HG02884 (cell line): ENCODE results near the gene CASK.
A peak's percentile ranks its signal among the peaks of the same experiment; 100 is the strongest.
"Not testable (repeated sequence)": the region's sequence is repeated elsewhere in the genome, so short reads cannot be mapped to it uniquely, and the experiment has no call there.

Experiments
- ATAC-seq: cut with Tn5 transposase; IDR thresholded peaks from one replicate; pipeline ENCODE4 v1.9.1; 2021; ENCODE audit warnings: mild to moderate bottlenecking, moderate library complexity; ENCODE audit not compliant: unreplicated experiment

Gene CASK

DNA sequence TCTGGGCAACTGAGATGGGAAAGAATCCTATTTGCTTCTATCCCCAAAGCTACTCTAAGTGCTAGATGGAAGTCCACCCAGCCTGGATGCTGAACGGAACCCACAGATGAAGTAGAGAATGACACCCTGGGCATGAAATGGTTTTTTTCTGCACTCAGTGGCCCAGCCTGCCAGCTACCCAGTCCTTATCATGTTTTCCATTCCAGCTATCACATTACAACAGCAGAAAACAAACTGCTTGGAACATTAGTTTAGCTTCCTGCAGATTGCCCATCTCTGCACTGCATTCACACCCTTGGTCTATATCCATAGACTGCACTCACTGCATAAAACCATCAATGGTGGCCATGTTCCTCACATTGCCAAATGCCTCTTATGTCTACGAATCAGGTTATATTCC lies 397.1 kb downstream of the CASK start:
- ATAC-seq: no peak

- ATAC-seq: no peak
Measured at GRCh38 chrX:41522671-41523070, 400.7 kb downstream of the CASK start.

DNA sequence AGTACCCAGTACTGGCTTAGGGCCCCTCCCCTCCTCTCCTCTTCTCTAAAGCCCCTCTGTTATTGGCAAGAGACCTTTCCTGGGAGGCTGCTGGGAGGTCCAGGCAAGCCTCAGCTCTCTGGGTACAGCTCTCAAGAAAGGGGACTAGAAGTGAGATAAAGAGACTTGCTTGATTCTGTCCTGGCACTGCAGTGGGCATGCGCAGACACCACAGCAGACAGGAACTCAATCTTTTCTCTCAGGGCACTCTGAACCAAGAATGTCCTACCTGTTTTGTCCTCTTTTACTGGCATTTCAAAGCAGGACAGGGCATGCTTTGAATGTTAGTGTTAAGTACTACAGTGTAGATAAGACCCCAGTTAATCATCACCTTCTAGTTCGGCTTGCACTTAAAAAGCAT lies 401.3 kb downstream of the CASK start:
- no peak for ATAC-seq

DNA sequence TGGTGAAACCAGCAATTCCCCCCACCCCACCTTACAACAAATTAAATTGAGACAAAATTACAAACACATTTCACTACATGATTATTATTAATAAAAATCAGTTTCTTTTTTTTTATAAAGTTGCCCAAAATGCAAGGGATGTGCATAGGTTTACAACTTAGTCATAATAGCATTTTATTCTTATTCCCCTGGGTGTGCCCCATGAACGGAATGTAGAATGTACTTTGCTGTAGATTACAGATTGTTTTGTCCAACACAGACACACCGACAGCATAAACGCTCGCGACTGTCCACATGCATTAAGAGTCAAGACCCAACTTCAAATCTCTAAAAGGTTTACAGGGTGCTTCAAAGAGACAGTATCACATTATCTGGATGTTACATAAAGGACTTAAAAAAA lies 403.9 kb downstream of the CASK start:
- ATAC-seq: no peak

- ATAC-seq: no peak
Measured at GRCh38 chrX:41518841-41519220, 404.5 kb downstream of the CASK start.

GRCh38 chrX:41518127-41518840 lies 405.1 kb downstream of the CASK start:
- ATAC-seq: no peak

DNA sequence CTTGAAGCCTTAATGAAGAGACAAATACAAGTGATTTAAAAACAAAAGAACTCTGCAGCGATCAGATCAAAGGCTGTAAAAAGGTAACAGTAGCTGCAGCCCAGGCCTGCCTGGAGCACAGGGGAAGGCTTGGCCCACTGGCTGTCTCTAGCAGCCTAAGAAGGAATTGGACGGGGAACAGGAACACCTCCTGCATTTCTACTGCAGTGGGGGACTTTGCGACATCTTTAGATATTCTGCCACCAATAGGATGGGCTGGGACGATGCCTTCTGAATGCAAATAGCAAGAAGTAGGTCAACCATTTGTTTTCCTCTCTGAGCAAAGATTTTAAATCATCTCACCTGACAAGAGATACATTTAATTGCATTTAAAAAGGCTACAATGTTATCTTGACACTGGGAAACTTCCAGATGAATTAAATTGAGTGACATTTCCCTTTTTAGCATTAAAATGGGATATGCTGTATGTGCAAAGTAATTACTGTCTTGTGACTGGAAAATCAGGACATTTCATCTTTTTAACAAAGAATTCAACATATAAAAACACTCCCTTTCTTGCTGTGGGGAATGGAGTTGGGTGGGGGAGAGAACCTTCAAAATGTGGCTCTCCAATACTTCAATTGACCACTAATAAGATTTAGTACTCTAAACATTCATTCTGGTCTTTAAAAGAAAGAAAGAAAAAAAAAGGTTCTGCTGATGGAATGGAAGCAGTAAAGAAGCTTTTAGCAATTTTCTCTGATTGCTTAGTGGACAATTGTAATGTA lies 406.2 kb downstream of the CASK start:
- ATAC-seq: no peak

GRCh38 chrX:41516456-41516855 lies 406.9 kb downstream of the CASK start:
- ATAC-seq: no peak

GRCh38 chrX:41515376-41515775 lies 408.0 kb downstream of the CASK start:
- no peak for ATAC-seq

DNA sequence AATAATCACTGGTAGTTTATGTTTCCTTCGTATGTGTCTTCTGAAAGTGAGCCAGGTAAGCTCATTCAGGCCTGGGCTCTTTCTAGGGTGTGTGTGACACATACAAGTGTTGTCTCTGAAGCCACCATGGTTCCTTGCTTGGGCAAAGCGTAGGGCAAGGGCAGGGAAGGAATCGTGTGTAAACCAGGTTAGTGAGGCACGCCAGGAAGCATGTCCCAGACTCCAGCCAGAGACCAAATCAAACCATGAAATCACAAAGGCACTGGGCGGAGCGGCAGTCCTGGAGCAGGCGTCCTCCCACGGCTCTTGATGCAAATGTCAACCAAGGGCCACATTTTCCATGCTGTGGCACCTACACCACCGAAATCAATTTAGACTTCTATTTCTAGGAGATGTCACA lies 409.2 kb downstream of the CASK start:
- no peak for ATAC-seq

DNA sequence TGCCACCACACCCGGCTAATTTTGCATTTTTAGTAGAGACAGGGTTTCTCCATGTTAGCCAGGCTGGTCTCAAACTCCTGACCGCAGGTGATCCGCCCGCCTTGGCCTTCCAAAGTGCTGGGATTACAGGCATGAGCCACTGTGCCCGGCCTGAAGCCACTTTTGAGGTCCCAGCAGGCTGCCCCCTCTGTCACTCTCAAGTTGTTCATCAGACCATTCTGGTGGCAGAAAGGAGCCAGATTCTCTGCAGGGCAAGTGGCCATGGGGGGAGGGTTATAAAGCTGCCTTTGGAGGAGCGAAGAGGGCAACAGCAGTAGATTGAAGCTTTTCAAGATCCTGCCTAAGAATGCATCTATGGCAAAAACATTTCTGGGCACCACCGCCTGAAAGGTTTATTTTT lies 410.5 kb downstream of the CASK start:
- not testable (repeated sequence) for ATAC-seq

DNA sequence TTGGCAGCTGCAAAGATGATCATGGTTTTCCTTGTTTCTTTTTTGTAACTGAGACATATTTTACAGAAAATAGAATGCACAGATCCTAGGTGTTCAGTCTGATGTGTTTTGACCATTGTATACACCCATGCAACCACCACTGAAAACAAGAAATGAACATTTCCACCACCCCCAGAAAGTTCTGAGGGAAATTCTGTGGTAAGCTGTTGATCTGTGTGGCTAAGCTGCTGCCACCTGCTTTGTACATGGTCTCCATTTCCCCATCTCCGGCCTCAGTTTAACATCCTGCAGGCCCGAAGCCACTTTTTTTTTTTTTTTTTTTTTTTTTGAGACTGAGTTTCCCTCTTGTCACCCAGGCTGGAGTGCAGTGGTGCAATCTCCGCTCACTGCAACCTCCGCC lies 411.0 kb downstream of the CASK start:
- ATAC-seq: peak; percentile 100

- ATAC-seq: no peak
Measured at GRCh38 chrX:41507919-41508318, 415.4 kb downstream of the CASK start.

- no peak for ATAC-seq
Measured at GRCh38 chrX:41502004-41502403, 421.4 kb downstream of the CASK start.

DNA sequence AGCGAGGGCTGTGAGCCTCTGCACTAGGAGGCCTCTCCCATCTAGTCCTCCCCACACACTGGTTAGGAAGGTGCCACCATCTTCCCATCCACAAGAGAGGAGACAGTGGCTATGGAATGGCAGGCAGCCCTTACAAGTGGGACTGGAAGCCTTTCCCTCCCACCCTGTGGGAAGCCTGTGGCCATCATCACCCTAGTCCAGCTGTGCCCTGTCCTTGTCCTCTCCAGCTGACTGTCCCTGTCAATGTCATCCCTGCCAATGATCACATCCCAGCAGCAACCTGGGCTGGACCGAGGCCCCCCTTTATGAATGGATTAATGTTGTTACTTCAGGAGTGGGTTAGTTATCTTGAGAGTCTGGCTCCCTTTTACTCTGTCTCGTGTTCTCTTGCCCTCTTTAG lies 423.4 kb downstream of the CASK start:
- ATAC-seq: no peak

DNA sequence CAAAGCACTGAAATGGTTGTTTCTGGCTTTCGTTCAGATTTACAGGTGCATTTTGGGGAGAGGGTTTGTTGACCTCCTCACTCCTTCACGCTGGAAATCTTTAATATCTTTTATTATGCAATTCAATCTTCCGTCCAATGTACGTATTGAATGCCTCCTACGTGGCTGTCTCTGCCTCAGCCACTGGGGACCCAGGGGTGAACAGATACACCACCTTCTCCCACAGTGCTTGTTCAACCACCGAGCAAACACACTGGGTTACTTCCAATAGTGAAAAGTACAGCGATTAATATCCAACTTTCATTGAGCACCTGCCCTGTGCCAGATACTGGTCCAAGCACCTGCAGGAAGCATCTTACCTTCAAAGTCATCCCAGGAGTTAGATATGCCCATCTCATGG lies 424.2 kb downstream of the CASK start:
- ATAC-seq: no peak

GRCh38 chrX:41491267-41492004 lies 431.9 kb downstream of the CASK start:
- no peak for ATAC-seq

- ATAC-seq: no peak
Measured at GRCh38 chrX:41490446-41490845, 432.9 kb downstream of the CASK start.

DNA sequence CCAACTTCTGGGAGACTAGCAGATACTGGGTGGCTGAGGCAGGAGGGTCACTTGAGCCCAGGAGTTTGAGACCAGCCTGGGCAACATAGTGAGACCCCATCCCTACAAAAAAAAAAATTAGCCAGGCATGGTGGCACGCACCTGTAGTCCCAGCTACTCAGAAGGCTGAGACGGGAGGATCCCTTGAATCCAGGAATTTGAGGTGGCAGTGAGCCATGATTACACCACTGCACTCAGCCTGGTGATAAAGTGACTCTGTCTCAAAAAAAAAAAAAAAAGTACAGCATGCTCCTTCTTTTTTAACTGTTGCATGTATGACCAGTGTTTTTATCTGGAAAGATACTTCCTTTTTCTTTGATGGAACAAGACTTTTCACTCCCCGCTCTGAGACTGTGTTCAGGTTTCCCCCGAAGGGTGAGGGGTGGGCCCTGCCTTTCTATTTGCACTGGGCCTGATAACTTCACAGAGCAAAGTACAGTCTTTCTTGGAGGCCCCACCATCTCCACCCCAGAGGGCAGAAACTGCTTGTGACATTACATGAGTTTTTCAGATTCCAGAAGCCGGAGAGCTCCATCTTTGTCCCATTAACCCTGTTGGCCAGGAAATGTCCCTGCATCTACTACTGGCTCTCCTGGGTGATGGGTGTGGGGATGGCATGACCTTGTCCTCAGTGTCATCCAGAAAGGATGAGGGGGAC lies 441.1 kb downstream of the CASK start:
- no peak for ATAC-seq

- ATAC-seq: no peak
Measured at GRCh38 chrX:41481264-41482109, 441.9 kb downstream of the CASK start.
